ENCODE results near the gene GALNT6.

Gene GALNT6

DNA sequence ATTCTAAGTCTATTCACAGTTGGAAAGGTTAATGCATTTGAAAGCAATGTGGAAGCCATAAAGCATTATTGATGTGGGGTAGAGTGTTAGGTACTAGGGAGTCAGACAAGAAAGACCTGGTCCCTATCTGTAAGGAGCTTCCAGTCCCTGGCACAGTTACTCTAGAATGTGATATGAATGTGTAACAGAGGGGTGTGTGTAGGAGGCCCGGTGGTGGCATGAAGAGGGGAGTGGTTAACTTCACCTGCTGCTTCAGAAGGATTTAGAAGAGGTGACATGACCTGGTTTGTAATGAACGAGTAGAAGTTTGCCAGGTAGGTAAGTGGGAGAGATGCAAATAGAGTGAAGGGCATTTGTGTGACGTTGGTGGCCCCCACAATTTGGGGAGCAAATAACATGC is 15.1 kb upstream of the GALNT6 start:
- no peak for DNase-seq

GRCh38 chr12:51405801-51406207 is 14.6 kb upstream of the GALNT6 start:
- no peak for DNase-seq

GRCh38 chr12:51404627-51405026 is 13.4 kb upstream of the GALNT6 start:
- DNase-seq: no peak

- no peak for DNase-seq
Observed at GRCh38 chr12:51403681-51404136, 12.5 kb upstream of the GALNT6 start.

- no peak for DNase-seq
Observed at GRCh38 chr12:51403159-51403558, 12.0 kb upstream of the GALNT6 start.

GRCh38 chr12:51401900-51402299 is 10.7 kb upstream of the GALNT6 start:
- no peak for DNase-seq

DNA sequence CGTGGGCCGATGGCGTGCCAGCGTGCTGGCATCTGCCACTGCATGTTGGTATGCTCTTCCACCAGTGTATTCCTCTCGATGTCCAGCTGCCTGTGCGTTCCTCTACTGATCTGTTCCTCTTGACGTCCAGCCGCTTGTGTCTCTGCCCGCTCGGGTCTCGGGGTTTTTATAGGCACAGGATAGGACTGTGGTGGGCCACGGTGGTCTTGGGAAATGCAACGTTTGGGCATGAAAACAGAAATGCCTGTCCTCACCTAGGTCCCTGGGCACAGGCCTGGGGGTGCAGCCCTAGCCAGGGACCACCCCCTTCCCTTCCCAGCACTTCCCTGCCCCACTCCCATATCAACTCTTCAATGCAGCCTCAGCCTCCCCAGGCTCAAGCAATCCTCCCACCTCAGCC is 10.3 kb upstream of the GALNT6 start:
- no peak for DNase-seq

GRCh38 chr12:51401020-51401419 is 9.8 kb upstream of the GALNT6 start:
- DNase-seq: no peak

DNA sequence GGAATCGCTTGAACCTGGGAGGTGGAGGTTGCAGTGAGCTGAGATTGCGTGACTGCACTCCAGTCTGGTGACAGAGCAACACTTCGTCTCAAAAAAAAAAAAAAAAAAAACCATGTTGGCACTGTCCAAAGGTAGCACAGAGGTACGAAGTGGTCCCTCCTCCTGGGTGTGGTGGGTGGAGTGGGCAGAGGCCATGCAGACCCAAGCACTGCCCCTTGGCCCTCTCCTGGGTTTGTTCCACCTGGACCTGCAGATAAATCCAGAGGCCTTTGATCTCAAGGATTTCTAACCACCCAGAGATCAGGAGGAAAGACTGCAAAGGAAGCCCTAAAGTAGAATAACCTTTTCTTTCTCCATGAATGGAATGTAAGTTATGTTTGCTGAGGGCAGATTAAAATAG is 8.7 kb upstream of the GALNT6 start:
- DNase-seq: no peak

- no peak for DNase-seq
Observed at GRCh38 chr12:51397670-51398069, 6.5 kb upstream of the GALNT6 start.

GRCh38 chr12:51395283-51396230 is 4.4 kb upstream of the GALNT6 start:
- DNase-seq: no peak

- no peak for DNase-seq
Observed at GRCh38 chr12:51393676-51394545, 2.7 kb upstream of the GALNT6 start.

GRCh38 chr12:51392556-51393237 is 1.5 kb upstream of the GALNT6 start:
- no peak for DNase-seq

- DNase-seq: no peak
Observed at GRCh38 chr12:51390891-51391282, 319 bp downstream of the GALNT6 start.

GRCh38 chr12:51390457-51390856 is 749 bp downstream of the GALNT6 start:
- DNase-seq: no peak

GRCh38 chr12:51389302-51389999 is 1.8 kb downstream of the GALNT6 start:
- DNase-seq: no peak

DNA sequence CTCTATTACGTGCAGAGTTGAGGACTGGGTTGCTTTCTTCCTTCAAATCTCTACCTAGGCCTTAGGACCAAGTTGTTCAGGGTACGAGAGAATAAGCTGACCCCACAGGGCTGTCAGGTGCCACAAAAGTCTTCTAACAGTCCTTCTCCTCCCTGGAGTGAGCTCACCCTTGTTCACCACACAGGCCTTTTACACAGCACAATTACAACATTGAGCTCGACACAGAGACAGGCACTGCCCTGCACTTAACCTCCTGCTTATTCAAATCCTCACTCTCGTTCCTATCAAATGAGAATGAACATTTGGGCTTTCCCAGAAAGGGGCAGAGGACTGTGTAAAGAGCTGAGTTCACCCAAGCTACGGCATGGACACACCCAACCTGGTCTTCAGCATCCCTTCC is 2.4 kb downstream of the GALNT6 start:
- no peak for DNase-seq

GRCh38 chr12:51388069-51388799 is 3.0 kb downstream of the GALNT6 start:
- DNase-seq: no peak

DNA sequence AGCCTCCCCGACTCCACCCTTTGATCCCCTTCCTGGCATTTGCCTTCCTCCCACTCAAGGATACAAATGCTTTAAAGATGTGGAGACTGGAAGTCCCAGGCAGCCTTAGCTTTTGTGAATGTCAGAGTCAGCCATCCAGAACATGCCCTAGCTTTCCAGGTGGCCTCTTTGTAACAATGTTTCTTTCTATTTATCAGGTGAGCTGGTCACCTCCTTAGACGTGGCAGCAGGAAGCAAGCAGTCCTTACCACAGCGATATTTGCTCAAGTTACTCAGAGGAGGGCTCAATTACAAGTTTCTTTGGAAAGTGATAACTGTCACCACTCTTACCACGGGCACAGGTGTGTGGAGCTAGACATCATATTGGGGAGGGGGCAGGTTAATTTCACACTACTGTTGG is 4.9 kb downstream of the GALNT6 start:
- no peak for DNase-seq

GRCh38 chr12:51383269-51383905 is 7.8 kb downstream of the GALNT6 start:
- no peak for DNase-seq

- DNase-seq: no peak
Observed at GRCh38 chr12:51382173-51382572, 9.0 kb downstream of the GALNT6 start.
